ENCODE data around the gene SLC7A9. TPM values are rescaled to one million over a fixed set of nuclear protein-coding genes. Genes with fewer than 3 reads are reported as not detected.

The SLC7A9 gene
- total and polyA plus RNA-seq, 2 donors (not counting 3 experiments of a cell fraction or from before 2014, with no cell fraction given) = 0.06 TPM; not detected in 1

- Histone ChIP-seq H3K27me3 (ENCODE audit: control insufficient read depth in 2 of 2, insufficient read depth in 2 of 2, low read length in 2 of 2) (no peaks in the 10 kb centered on the region), H3K4me3 (replicated peaks in 1 of 3; ENCODE audit: insufficient read depth in 1 of 3, low read depth in 1 of 3, low read length in 3 of 3) (no peak overlapping the region), H4K20me1 (replicated peaks; ENCODE audit: control insufficient read depth, extremely low read depth, insufficient read depth, low read length) (no peaks in the 10 kb centered on the region), H3K79me2 (ENCODE audit: control insufficient read depth, insufficient read depth, low read length) (no peaks in the 10 kb centered on the region), H3K9me3 (replicated peaks; ENCODE audit: control insufficient read depth, insufficient read depth, low read length) (no peaks in the 10 kb centered on the region), H3K4me1 (ENCODE audit: control insufficient read depth, extremely low read depth, insufficient read depth, low read length) (no peaks in the 10 kb centered on the region), H3K4me2 (ENCODE audit: insufficient read depth, low read length) (no peak overlapping the region), H3K9ac (replicated peaks; ENCODE audit: extremely low read depth, insufficient read depth, low read length) (no peak overlapping the region), H3K27ac (ENCODE audit: insufficient read depth, low read depth, low read length) (no peak overlapping the region), H3K36me3 (ENCODE audit: control insufficient read depth in 2 of 2, extremely low read depth in 1 of 2, insufficient read depth in 2 of 2, low read length in 2 of 2) (no peaks in the 10 kb centered on the region), H2AFZ (ENCODE audit: low read depth, low read length) (no peak overlapping the region), H3K9me1 (replicated peaks; ENCODE audit: control insufficient read depth, extremely low read depth, insufficient read depth, low read length) (no peaks in the 10 kb centered on the region)
- dilution Hi-C loops (cut with MboI; ENCODE audit: extremely low pct_ligation_motif_present, low sequenced_read_pairs) (no loop called here), intact Hi-C loops (cut with micrococcal nuclease) (no loop called here)
- BruUV-seq (replicated peaks) = no TSS peak
- ChIA-PET CTCF (no interaction called here), POLR2A (no interaction called here)
- TF ChIP-seq POLR2A (IDR thresholded peaks at IDR 0.05; ENCODE audit: low read depth, low read length) = no peak
- TF ChIP-seq MAX (IDR thresholded peaks at IDR 0.05; ENCODE audit: insufficient read depth, insufficient read length) = no peak
- no peak for TF ChIP-seq JUN (IDR thresholded peaks at IDR 0.05; ENCODE audit: borderline replicate concordance, insufficient read depth, insufficient read length, low read depth)
- TF ChIP-seq MYC (IDR thresholded peaks at IDR 0.05; ENCODE audit: low read depth, low read length) = no peak
- no peak for TF ChIP-seq CTCF (IDR thresholded peaks at IDR 0.05; ENCODE audit: extremely low read depth in 1 of 2, insufficient read depth in 1 of 2, low read depth in 1 of 2, low read length in 2 of 2)
- TF ChIP-seq GATA2 (IDR thresholded peaks at IDR 0.05; ENCODE audit: insufficient read depth, insufficient read length, low read depth, low read length) = no peak
- TF ChIP-seq POLR2AphosphoS5 (IDR thresholded peaks at IDR 0.05; ENCODE audit: insufficient read depth, low read depth, low read length) = no peak
- no peak for TF ChIP-seq FOS (IDR thresholded peaks at IDR 0.05; ENCODE audit: borderline replicate concordance, insufficient read depth, low read length)
- no peak for TF ChIP-seq EZH2 (IDR thresholded peaks at IDR 0.05; ENCODE audit: borderline replicate concordance, low read depth, low read length, severe bottlenecking)
- no peak for FAIRE-seq
- no peak for DNase-seq (ENCODE audit: low read depth, low spot score)
These were observed 68.8 kb downstream of the SLC7A9 start for GRCh38 chr19:32800754-32801153.
